Measurements from ENCODE around the gene CERS6. TPM values are rescaled to one million over a fixed set of nuclear protein-coding genes. Genes with fewer than 3 reads are reported as not detected.

The CERS6 gene
- total and polyA plus RNA-seq, 2 experiments from 2014 or later = 7.4 to 35.0 TPM

DNA sequence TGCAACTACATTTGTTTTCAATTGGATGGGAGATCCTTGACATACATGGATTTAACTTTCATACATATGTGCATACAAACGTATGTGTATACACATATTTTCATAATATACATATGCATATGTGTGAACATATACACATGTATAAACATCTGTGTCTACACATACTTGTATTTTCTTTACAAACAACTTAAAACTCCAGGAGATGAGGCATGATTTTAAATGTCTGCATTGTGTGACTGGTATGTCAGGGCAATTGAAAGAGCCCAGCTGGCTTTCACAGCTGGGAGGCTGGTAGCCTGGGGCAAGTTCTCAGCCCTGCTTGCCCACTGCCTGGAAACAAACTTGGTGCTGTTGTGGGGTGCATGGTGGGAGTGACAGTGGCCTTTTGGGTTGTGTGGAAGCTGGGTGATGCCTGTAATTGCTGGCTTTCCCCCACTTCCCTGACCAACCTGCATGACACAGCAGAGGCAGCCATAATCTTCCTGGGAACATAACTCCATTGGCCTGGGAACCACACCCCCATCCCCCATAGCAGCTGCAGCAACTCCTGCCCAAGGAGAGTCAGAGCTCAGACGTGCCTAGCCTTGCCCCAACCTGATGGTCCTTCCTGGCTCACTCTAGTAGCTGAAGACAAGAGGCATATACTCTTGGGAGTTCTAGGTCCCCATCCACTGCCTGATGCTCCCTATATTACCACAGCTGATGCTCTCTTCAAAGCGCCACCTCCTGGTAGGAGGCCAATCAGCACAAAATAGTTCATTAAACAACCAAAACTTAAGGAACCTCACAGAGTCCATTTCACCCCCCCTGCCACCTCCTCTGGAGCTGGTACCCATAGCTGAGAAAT is 158.3 kb downstream of the CERS6 start:
- H3K27ac Mint-ChIP-seq = no peak overlapping the region; the same call in 1 of the 2 replicates

DNA sequence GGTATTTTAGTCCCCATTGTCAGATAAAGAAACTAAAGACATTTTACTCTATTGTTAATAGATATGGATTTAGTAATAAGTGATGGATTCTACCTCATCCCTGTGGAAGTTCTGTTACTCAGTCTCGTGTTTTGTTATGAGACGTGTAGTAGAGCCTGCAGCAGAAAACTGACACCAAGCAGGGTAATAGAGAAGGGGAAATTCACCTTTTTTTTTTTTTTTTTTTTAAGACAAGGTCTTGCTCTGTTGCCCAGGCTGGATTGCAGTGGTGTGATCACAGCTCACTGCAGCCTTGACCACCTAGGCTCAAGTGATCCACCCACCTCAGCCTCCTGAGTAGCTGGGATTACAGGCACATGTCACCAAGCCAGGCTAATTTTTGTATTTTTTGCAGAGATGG is 164.5 kb downstream of the CERS6 start:
- Histone ChIP-seq H3K79me2 (replicated peaks; ENCODE audit: insufficient read depth) (no peaks in the 10 kb centered on the region; the same call in 1 of the 2 replicates), H3K27me3 (ENCODE audit: insufficient read depth) (no peaks in the 10 kb centered on the region), H2AFZ (no peak overlapping the region), H3K9me2 (ENCODE audit: insufficient read depth) (no peaks in the 10 kb centered on the region), H3K4me3 (no peak overlapping the region), H3K4me2 (no peak overlapping the region), H3K4me1 (ENCODE audit: insufficient read depth) (peaks cover 15% of the 10 kb centered on the region), H3K36me3 (ENCODE audit: insufficient read depth) (no peaks in the 10 kb centered on the region), H3F3A (replicated peaks; ENCODE audit: low read depth) (no peaks in the 10 kb centered on the region), H4K20me1 (replicated peaks; ENCODE audit: insufficient read depth) (no peaks in the 10 kb centered on the region), H3K27ac (ENCODE audit: low read depth) (no peak overlapping the region)
- Mint-ChIP-seq H3K9me3 (peaks cover 7% of the 10 kb centered on the region; the same call in 2 of the 3 replicates), H3K4me1 (peaks cover 19% of the 10 kb centered on the region), H3K36me3 (ENCODE audit: low read depth) (peaks cover 7% of the 10 kb centered on the region), H3K27me3 (ENCODE audit: insufficient read depth, low read depth, poor library complexity) (no peaks in the 10 kb centered on the region), H3K27ac (no peak overlapping the region), H3K4me3 (no peak overlapping the region)
- ATAC-seq (no peak), DNase-seq (ENCODE audit: low spot score) (no peak)
- TF ChIP-seq EZH2 (IDR thresholded peaks at IDR 0.05; ENCODE audit: low read depth, unreplicated experiment) = no peak
- no peak for TF ChIP-seq CREB1 (CRISPR knock-in tag; IDR thresholded peaks at IDR 0.05; ENCODE audit: low read depth)
- TF ChIP-seq ZNF331 (CRISPR knock-in tag; IDR thresholded peaks at IDR 0.05; ENCODE audit: low read depth) = no peak
- TF ChIP-seq, protein P1, sequence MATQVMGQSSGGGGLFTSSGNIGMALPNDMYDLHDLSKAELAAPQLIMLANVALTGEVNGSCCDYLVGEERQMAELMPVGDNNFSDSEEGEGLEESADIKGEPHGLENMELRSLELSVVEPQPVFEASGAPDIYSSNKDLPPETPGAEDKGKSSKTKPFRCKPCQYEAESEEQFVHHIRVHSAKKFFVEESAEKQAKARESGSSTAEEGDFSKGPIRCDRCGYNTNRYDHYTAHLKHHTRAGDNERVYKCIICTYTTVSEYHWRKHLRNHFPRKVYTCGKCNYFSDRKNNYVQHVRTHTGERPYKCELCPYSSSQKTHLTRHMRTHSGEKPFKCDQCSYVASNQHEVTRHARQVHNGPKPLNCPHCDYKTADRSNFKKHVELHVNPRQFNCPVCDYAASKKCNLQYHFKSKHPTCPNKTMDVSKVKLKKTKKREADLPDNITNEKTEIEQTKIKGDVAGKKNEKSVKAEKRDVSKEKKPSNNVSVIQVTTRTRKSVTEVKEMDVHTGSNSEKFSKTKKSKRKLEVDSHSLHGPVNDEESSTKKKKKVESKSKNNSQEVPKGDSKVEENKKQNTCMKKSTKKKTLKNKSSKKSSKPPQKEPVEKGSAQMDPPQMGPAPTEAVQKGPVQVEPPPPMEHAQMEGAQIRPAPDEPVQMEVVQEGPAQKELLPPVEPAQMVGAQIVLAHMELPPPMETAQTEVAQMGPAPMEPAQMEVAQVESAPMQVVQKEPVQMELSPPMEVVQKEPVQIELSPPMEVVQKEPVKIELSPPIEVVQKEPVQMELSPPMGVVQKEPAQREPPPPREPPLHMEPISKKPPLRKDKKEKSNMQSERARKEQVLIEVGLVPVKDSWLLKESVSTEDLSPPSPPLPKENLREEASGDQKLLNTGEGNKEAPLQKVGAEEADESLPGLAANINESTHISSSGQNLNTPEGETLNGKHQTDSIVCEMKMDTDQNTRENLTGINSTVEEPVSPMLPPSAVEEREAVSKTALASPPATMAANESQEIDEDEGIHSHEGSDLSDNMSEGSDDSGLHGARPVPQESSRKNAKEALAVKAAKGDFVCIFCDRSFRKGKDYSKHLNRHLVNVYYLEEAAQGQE (IDR thresholded peaks at IDR 0.05; ENCODE audit: unreplicated experiment) = no peak
- no peak for TF ChIP-seq STAT1 (IDR thresholded peaks at IDR 0.05; ENCODE audit: unreplicated experiment)
- no peak for TF ChIP-seq NANOG (IDR thresholded peaks at IDR 0.05; ENCODE audit: borderline replicate concordance)
- TF ChIP-seq ZNF114 (CRISPR knock-in tag; IDR thresholded peaks at IDR 0.05) = no peak
- no peak for TF ChIP-seq EZH2phosphoT487 (IDR thresholded peaks at IDR 0.05; ENCODE audit: unreplicated experiment)
- no peak for TF ChIP-seq JUNB (IDR thresholded peaks at IDR 0.05; ENCODE audit: unreplicated experiment)

More for the DNA sequence above, 158.3 kb downstream of the CERS6 start:
- H3K36me3 ChIP-seq (ENCODE audit: insufficient read depth) = no peaks in the 10 kb centered on the region
- TF ChIP-seq, protein P1 (IDR thresholded peaks at IDR 0.05; ENCODE audit: unreplicated experiment) = no peak
- TF ChIP-seq, protein P2, sequence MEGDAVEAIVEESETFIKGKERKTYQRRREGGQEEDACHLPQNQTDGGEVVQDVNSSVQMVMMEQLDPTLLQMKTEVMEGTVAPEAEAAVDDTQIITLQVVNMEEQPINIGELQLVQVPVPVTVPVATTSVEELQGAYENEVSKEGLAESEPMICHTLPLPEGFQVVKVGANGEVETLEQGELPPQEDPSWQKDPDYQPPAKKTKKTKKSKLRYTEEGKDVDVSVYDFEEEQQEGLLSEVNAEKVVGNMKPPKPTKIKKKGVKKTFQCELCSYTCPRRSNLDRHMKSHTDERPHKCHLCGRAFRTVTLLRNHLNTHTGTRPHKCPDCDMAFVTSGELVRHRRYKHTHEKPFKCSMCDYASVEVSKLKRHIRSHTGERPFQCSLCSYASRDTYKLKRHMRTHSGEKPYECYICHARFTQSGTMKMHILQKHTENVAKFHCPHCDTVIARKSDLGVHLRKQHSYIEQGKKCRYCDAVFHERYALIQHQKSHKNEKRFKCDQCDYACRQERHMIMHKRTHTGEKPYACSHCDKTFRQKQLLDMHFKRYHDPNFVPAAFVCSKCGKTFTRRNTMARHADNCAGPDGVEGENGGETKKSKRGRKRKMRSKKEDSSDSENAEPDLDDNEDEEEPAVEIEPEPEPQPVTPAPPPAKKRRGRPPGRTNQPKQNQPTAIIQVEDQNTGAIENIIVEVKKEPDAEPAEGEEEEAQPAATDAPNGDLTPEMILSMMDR (conservative IDR thresholded peaks at IDR 0.05; ENCODE audit: low read depth in 2 of 2) = peak; percentile 61 to 64
- DNase-seq (ENCODE audit: low spot score) = peak; percentile 61
- H3F3A ChIP-seq (replicated peaks; ENCODE audit: low read depth) = no peaks in the 10 kb centered on the region
- no peak overlapping the region for H3K4me3 Mint-ChIP-seq
- H4K20me1 ChIP-seq (replicated peaks; ENCODE audit: insufficient read depth) = no peaks in the 10 kb centered on the region
- peaks cover 32% of the 10 kb centered on the region for H3K36me3 Mint-ChIP-seq (ENCODE audit: low read depth)
- 0 out of 2 replicates have a peak, but pooled peaks cover 4% of the 10 kb centered on the region for H3K9me2 ChIP-seq (ENCODE audit: insufficient read depth)
- H3K4me1 ChIP-seq (ENCODE audit: insufficient read depth) = peaks cover 8% of the 10 kb centered on the region
- H3K79me2 ChIP-seq (replicated peaks; ENCODE audit: insufficient read depth) = no peaks in the 10 kb centered on the region
- peaks cover 18% of the 10 kb centered on the region; the same call in 2 of the 3 replicates for H3K9me3 Mint-ChIP-seq
- peaks cover 7% of the 10 kb centered on the region for H3K4me1 Mint-ChIP-seq
- no peak overlapping the region for H2AFZ ChIP-seq
- no peak overlapping the region for H3K27ac ChIP-seq (ENCODE audit: low read depth)
- no peak overlapping the region for H3K4me3 ChIP-seq
- H3K4me2 ChIP-seq = no peak overlapping the region
- no peak; the same call in 2 of the 3 replicates for ATAC-seq
- H3K27me3 Mint-ChIP-seq (ENCODE audit: insufficient read depth, low read depth, poor library complexity) = peaks cover 5% of the 10 kb centered on the region
- no peaks in the 10 kb centered on the region for H3K27me3 ChIP-seq (ENCODE audit: insufficient read depth)
